ENCODE results near the gene SLC15A5.

The SLC15A5 gene

GRCh38 chr12:16171348-16171747 lies 106.1 kb downstream of the SLC15A5 start:
- DNase-seq: no peak

- DNase-seq: no peak
These were observed 109.4 kb downstream of the SLC15A5 start for GRCh38 chr12:16168078-16168477.

- DNase-seq: no peak
These were observed 110.7 kb downstream of the SLC15A5 start for GRCh38 chr12:16166563-16167470.

- DNase-seq: peak; percentile 41
These were observed 112.0 kb downstream of the SLC15A5 start for GRCh38 chr12:16165506-16165905.

GRCh38 chr12:16163901-16164300 lies 113.6 kb downstream of the SLC15A5 start:
- no peak for DNase-seq

- no peak for DNase-seq
These were observed 114.3 kb downstream of the SLC15A5 start for GRCh38 chr12:16163146-16163545.

- no peak for DNase-seq
These were observed 117.9 kb downstream of the SLC15A5 start for GRCh38 chr12:16159571-16159970.

GRCh38 chr12:16158050-16158449 lies 119.4 kb downstream of the SLC15A5 start:
- no peak for DNase-seq

GRCh38 chr12:16155938-16156337 lies 121.5 kb downstream of the SLC15A5 start:
- no peak for DNase-seq

- DNase-seq: no peak
These were observed 122.5 kb downstream of the SLC15A5 start for GRCh38 chr12:16154990-16155389.

GRCh38 chr12:16152885-16153673 lies 124.4 kb downstream of the SLC15A5 start:
- DNase-seq: no peak

- DNase-seq: no peak
These were observed 127.2 kb downstream of the SLC15A5 start for GRCh38 chr12:16150276-16150675.

GRCh38 chr12:16148938-16149337 lies 128.5 kb downstream of the SLC15A5 start:
- no peak for DNase-seq
